ENCODE data around the gene ERAL1. TPM values are rescaled to one million over a fixed set of nuclear protein-coding genes. Genes with fewer than 3 reads are reported as not detected.
"Not testable (repeated sequence)": the region's sequence is repeated elsewhere in the genome, so short reads cannot be mapped to it uniquely, and the experiment has no call there.

The ERAL1 gene
- polyA plus RNA-seq, 3 donors: 27.7 to 34.5 (median 33.8) TPM

DNA sequence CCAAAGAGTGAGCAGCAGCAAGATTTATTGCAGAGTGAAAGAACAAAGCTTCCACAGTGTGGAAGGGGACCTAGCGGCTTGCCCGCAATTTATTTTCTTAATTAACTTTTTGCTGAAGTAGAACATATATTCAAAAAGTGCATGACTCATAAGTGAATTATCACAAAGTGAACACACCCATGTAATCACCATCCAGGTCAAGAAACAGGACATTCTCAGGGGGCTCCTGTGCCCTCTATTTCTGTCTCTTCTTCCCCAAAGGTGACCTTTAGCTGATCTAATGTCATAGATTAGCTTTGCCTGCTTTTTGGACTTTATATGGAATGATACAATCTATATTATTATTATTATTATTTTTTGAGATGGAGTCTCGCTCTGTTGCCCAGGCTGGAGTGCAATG lies 19.9 kb downstream of the ERAL1 start:
- H3K4me3 Mint-ChIP-seq: no peak overlapping the region
- H3K9me3 ChIP-seq (replicated peaks in 1 of 2; ENCODE audit: control insufficient read depth in 1 of 2, insufficient read depth in 1 of 2, low read length in 2 of 2): no peaks in the 10 kb centered on the region
- H3K27ac ChIP-seq (ENCODE audit: low read depth in 1 of 2, low read length in 2 of 2): no peak overlapping the region
- H3K27me3 ChIP-seq (ENCODE audit: control insufficient read depth in 2 of 2, insufficient read depth in 2 of 2, low read length in 2 of 2): no peaks in the 10 kb centered on the region
- peaks cover 0 to 5% (median 0%) of the 10 kb centered on the region in 3 donors for H3K27me3 Mint-ChIP-seq (ENCODE audit: low read depth in 3 of 3)
- peaks cover 3% of the 10 kb centered on the region for H3K4me1 Mint-ChIP-seq
- WGBS (ENCODE audit: insufficient coverage): no CpG with 5 or more reads among the region's 3 CpGs
- no peak overlapping the region for H3K9ac ChIP-seq (ENCODE audit: insufficient read depth, low read length, poor library complexity, severe bottlenecking)
- no peak overlapping the region for H3K4me3 ChIP-seq (replicated peaks in 1 of 3; ENCODE audit: low read depth in 2 of 3, low read length in 3 of 3)
- H3K36me3 ChIP-seq (replicated peaks in 1 of 2; ENCODE audit: control insufficient read depth in 1 of 2, insufficient read depth in 2 of 2, low read length in 2 of 2): peaks cover 11 to 20% of the 10 kb centered on the region in 2 donors
- peaks cover 10% of the 10 kb centered on the region for H4K20me1 ChIP-seq (ENCODE audit: insufficient read depth, low read length)
- TF ChIP-seq, protein P1, sequence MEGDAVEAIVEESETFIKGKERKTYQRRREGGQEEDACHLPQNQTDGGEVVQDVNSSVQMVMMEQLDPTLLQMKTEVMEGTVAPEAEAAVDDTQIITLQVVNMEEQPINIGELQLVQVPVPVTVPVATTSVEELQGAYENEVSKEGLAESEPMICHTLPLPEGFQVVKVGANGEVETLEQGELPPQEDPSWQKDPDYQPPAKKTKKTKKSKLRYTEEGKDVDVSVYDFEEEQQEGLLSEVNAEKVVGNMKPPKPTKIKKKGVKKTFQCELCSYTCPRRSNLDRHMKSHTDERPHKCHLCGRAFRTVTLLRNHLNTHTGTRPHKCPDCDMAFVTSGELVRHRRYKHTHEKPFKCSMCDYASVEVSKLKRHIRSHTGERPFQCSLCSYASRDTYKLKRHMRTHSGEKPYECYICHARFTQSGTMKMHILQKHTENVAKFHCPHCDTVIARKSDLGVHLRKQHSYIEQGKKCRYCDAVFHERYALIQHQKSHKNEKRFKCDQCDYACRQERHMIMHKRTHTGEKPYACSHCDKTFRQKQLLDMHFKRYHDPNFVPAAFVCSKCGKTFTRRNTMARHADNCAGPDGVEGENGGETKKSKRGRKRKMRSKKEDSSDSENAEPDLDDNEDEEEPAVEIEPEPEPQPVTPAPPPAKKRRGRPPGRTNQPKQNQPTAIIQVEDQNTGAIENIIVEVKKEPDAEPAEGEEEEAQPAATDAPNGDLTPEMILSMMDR (IDR thresholded peaks at IDR 0.05): no peak
- no peaks in the 10 kb centered on the region for H3K4me1 ChIP-seq (ENCODE audit: control insufficient read depth in 1 of 2, insufficient read depth in 2 of 2, low read length in 2 of 2)
- no peak overlapping the region for H3K4me2 ChIP-seq (replicated peaks; ENCODE audit: extremely low read depth, low read length, poor library complexity, severe bottlenecking)
- no peak for DNase-seq
- H3K36me3 Mint-ChIP-seq: peaks cover 16 to 17% of the 10 kb centered on the region in 2 donors
- no peak overlapping the region for H2AFZ ChIP-seq (ENCODE audit: insufficient read depth, low read depth, low read length, poor library complexity, severe bottlenecking)
- no peaks in the 10 kb centered on the region for H3K79me2 ChIP-seq (ENCODE audit: insufficient read depth, low read length)
- peaks cover 0 to 2% (median 0%) of the 10 kb centered on the region in 7 donors for H3K9me3 Mint-ChIP-seq
- intact Hi-C loops (cut with micrococcal nuclease): no loop called here
- H3K27ac Mint-ChIP-seq: no peak overlapping the region

DNA sequence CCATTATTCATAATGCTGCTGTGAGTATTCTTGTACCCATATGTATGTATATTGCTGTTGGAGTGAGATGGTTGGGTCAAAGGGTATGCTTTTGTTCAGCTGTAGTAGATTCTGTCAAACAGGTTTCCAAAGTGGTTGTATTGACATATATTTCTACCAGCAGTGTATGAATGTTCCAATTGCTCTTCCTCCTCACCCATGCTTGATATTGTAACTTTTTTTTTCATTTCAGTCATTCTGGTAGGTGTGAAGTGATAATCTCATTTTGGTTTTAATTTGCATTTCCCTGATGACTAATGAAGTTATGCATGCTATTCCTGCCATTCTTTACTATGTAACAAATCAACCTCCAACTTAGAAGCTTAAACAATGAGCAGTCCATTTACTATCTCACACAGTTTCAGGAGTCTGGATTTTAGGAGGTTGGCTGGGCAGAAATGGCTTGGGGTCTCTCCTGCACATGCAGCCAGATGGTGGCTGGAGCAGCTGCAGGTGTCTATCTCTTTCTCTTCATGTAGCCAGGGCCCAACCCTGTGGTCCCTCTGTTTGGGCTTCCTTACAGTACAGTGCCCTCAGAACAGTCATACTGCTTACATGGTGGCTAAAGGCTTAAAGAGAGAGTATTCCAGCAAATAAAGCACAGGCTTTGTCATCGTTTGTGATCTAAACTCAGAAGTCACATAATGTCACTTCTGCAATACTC lies 21.2 kb downstream of the ERAL1 start:
- Histone ChIP-seq H4K20me1 (ENCODE audit: insufficient read depth, low read length) (peaks cover 23% of the 10 kb centered on the region), H2AFZ (ENCODE audit: insufficient read depth, low read depth, low read length, poor library complexity, severe bottlenecking) (no peak overlapping the region), H3K4me2 (replicated peaks; ENCODE audit: extremely low read depth, low read length, poor library complexity, severe bottlenecking) (no peak overlapping the region), H3K27ac (ENCODE audit: low read depth in 1 of 2, low read length in 2 of 2) (no peak overlapping the region), H3K79me2 (ENCODE audit: insufficient read depth, low read length) (no peaks in the 10 kb centered on the region), H3K4me3 (replicated peaks in 1 of 3; ENCODE audit: low read depth in 2 of 3, low read length in 3 of 3) (no peak overlapping the region), H3K9me3 (replicated peaks in 1 of 2; ENCODE audit: control insufficient read depth in 1 of 2, insufficient read depth in 1 of 2, low read length in 2 of 2) (no peaks in the 10 kb centered on the region), H3K27me3 (ENCODE audit: control insufficient read depth in 2 of 2, insufficient read depth in 2 of 2, low read length in 2 of 2) (no peaks in the 10 kb centered on the region), H3K36me3 (replicated peaks in 1 of 2; ENCODE audit: control insufficient read depth in 1 of 2, insufficient read depth in 2 of 2, low read length in 2 of 2) (peaks cover 24 to 32% of the 10 kb centered on the region in 2 donors), H3K9ac (ENCODE audit: insufficient read depth, low read length, poor library complexity, severe bottlenecking) (no peak overlapping the region), H3K4me1 (ENCODE audit: control insufficient read depth in 1 of 2, insufficient read depth in 2 of 2, low read length in 2 of 2) (no peaks in the 10 kb centered on the region)
- Mint-ChIP-seq H3K9me3 (peaks cover 0 to 2% (median 0%) of the 10 kb centered on the region in 7 donors), H3K27ac (peak overlapping the region in 1 of 7 donors; percentile 9), H3K4me1 (peaks cover 1% of the 10 kb centered on the region), H3K27me3 (ENCODE audit: low read depth in 3 of 3) (peaks cover 0 to 5% (median 0%) of the 10 kb centered on the region in 3 donors), H3K36me3 (peaks cover 29% of the 10 kb centered on the region in 2 donors), H3K4me3 (no peak overlapping the region)
- TF ChIP-seq, protein P1 (IDR thresholded peaks at IDR 0.05): no peak
- no CpG with 5 or more reads among the region's 1 CpG for WGBS (ENCODE audit: insufficient coverage)
- intact Hi-C loops (cut with micrococcal nuclease): no loop called here
- no peak for DNase-seq

DNA sequence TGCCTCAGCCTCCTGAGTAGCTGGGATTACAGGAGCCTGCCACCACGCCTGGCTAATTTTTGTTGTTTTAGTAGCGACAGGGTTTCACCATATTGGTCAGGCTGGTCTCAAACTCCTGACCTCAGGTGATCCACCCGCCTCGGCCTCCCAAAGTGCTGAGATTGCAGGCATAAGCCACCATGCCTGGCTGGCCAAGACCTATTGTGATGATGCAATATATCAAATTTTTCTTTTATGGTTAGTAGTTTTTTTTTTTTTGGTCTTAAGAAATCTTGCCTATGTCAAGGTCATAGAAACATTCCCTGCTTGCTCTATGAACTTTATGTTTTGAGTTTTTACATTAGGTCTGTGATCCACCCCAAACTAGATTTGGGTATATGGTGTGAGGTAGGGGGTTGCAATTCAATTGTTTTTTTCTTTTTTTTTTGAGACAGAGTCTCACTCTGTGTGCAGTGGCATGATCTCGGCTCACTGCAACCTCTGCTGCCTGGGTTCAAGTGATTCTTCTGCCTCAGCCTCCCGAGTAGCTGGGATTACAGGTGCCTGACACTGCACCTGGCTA lies 22.4 kb downstream of the ERAL1 start:
- Mint-ChIP-seq H3K27ac (peak overlapping the region in 3 of 7 donors; percentile 27 to 59 (median 49)), H3K36me3 (peaks cover 41% of the 10 kb centered on the region in 2 donors)
- H3K9me3 Mint-ChIP-seq; H3K4me1 ChIP-seq (ENCODE audit: control insufficient read depth in 1 of 2, insufficient read depth in 2 of 2, low read length in 2 of 2); DNase-seq; H3K4me2 ChIP-seq (replicated peaks; ENCODE audit: extremely low read depth, low read length, poor library complexity, severe bottlenecking); H3K4me3 Mint-ChIP-seq; intact Hi-C loops (cut with micrococcal nuclease); H3K4me1 Mint-ChIP-seq; H3K27me3 ChIP-seq (ENCODE audit: control insufficient read depth in 2 of 2, insufficient read depth in 2 of 2, low read length in 2 of 2); H3K79me2 ChIP-seq (ENCODE audit: insufficient read depth, low read length); H3K4me3 ChIP-seq (replicated peaks in 1 of 3; ENCODE audit: low read depth in 2 of 3, low read length in 3 of 3); H2AFZ ChIP-seq (ENCODE audit: insufficient read depth, low read depth, low read length, poor library complexity, severe bottlenecking); H3K27me3 Mint-ChIP-seq (ENCODE audit: low read depth in 3 of 3); H3K9me3 ChIP-seq (replicated peaks in 1 of 2; ENCODE audit: control insufficient read depth in 1 of 2, insufficient read depth in 1 of 2, low read length in 2 of 2); H3K9ac ChIP-seq (ENCODE audit: insufficient read depth, low read length, poor library complexity, severe bottlenecking); H3K27ac ChIP-seq (ENCODE audit: low read depth in 1 of 2, low read length in 2 of 2): not testable (repeated sequence)
- 100% methylated on average over 1 of the region's 6 CpGs for WGBS (ENCODE audit: insufficient coverage)
- Histone ChIP-seq H4K20me1 (ENCODE audit: insufficient read depth, low read length) (peaks cover 34% of the 10 kb centered on the region), H3K36me3 (replicated peaks in 1 of 2; ENCODE audit: control insufficient read depth in 1 of 2, insufficient read depth in 2 of 2, low read length in 2 of 2) (peaks cover 36 to 45% of the 10 kb centered on the region in 2 donors)
